GM18951 (cell line): ENCODE results near the gene AVEN.

Experiments used
- POLR2A ChIP-seq: IDR thresholded peaks from 4 replicates; pipeline ENCODE4 v1.6.1; 2011; ENCODE audit warnings: mild to moderate bottlenecking; ENCODE audit not compliant: insufficient read length, insufficient read depth; ENCODE audit errors: extremely low read depth
- in situ Hi-C: fragments of 300-500 bp; cut with MboI; formaldehyde crosslinking; loops from one replicate; pipeline ENCODE4 v1.12.0; 2022; ENCODE audit warnings: low sequenced_read_pairs, mixed read lengths, inconsistent platforms; ENCODE audit not compliant: unreplicated experiment

AVEN gene

GRCh38 chr15:33959844-33960548 lies 79.0 kb downstream of the AVEN start:
- in situ Hi-C loops: no loop called here
- TF ChIP-seq POLR2A: no peak

- TF ChIP-seq POLR2A: no peak
- in situ Hi-C loops: no loop called here
These were observed 82.6 kb downstream of the AVEN start for GRCh38 chr15:33956397-33956796.

GRCh38 chr15:33955945-33956344 lies 83.1 kb downstream of the AVEN start:
- in situ Hi-C loops: no loop called here
- no peak for TF ChIP-seq POLR2A

GRCh38 chr15:33946152-33946551 lies 92.9 kb downstream of the AVEN start:
- TF ChIP-seq POLR2A: no peak
- in situ Hi-C loops: no loop called here

GRCh38 chr15:33941279-33942063 lies 97.5 kb downstream of the AVEN start:
- TF ChIP-seq POLR2A: no peak
- in situ Hi-C loops: no loop called here

- no peak for TF ChIP-seq POLR2A
- in situ Hi-C loops: no loop called here
These were observed 104.1 kb downstream of the AVEN start for GRCh38 chr15:33934921-33935320.

GRCh38 chr15:33934396-33934795 lies 104.6 kb downstream of the AVEN start:
- TF ChIP-seq POLR2A: no peak
- in situ Hi-C loops: no loop called here

- in situ Hi-C loops: no loop called here
- no peak for TF ChIP-seq POLR2A
These were observed 106.3 kb downstream of the AVEN start for GRCh38 chr15:33932734-33933133.

- in situ Hi-C loops: no loop called here
These were observed 112.7 kb downstream of the AVEN start for GRCh38 chr15:33926260-33926659.

GRCh38 chr15:33923446-33923845 lies 115.6 kb downstream of the AVEN start:
- in situ Hi-C loops: no loop called here
- no peak for TF ChIP-seq POLR2A

More at GRCh38 chr15:33926260-33926659, 112.7 kb downstream of the AVEN start:
- no peak for TF ChIP-seq POLR2A

GRCh38 chr15:33915571-33916407 lies 123.2 kb downstream of the AVEN start:
- in situ Hi-C loops: no loop called here
- TF ChIP-seq POLR2A: no peak

GRCh38 chr15:33913459-33913858 lies 125.5 kb downstream of the AVEN start:
- no peak for TF ChIP-seq POLR2A
- in situ Hi-C loops: no loop called here

GRCh38 chr15:33912326-33912725 lies 126.7 kb downstream of the AVEN start:
- in situ Hi-C loops: no loop called here
- TF ChIP-seq POLR2A: no peak
